ENCODE measurements around the gene WWOX.
"Not testable (repeated sequence)": the region's sequence is repeated elsewhere in the genome, so short reads cannot be mapped to it uniquely, and the experiment has no call there.

Gene WWOX

DNA sequence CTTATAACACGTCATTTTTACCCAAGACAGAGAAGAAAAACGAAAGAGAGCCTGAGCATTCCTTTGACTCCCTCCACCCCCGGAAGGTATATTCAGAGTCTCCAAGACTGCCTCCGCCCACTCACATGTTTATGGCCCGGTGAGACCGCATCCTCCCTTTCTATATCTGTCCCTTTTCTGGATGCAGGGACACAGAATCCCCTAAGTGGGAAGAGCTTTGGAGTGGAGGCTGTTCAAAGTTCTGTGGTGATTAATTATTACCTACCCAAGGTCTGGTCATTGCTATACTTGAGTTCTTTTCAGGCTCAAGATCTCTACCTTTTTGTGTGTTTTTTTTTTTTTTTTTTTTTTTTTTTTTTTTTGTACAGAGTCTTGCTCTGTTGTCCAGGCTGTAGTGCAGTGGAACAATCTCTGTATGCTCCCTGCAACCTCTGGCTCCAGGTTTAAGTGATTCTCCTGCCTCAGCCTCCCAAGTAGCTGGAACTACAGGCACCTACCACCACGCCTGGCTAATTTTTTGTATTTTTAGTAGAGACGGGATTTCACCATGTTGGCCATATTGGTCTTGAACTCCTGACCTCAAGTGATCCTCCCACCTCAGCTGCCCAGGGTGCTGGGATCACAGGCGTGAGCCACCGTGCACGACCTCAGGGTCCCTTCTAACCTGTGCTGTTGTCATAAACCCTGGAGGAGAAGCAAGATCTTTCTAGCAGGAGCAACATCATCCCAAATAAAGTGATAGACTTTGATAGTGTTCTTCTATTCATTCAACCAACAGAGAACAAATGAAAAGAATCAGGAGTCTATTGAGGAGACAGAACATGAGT is 407.1 kb downstream of the WWOX start:
- DNase-seq: no peak

DNA sequence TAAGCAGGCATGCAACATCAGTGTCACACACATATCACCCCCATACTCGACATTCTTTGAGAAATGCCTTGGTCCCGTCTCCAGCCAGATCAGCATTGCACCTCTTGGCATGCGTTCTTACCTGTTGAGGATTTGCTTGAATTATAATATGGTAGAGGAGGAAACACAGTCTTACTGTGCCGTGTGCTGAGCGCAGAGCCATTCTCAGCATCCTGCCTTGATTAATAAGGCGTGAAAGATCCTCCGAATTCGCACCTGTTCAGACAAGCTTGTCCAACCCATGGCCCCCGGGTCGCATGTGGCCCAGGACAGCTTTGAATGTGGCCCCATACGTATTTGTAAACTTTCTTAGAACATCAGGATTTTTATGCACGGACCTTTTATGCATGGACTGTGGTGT is 408.1 kb downstream of the WWOX start:
- no peak for DNase-seq

DNA sequence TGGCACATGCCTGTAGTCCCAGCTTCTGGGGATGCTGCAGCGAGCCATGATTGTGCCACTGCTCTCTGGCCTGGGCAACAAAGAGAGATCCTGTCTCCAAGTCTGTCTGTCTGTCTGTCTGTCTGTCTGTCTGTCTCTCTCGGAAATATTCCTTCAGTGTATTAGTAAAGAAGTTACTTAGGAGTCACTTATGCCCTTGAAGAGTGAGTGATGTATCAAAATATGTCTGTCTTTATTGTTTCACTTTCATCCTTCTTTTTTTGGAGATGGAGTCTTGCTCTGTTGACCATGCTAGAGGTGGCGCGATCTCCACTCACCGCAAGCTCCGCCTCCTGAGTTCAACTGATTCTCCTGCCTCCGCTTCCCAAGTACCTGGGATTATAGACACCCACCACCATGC is 410.5 kb downstream of the WWOX start:
- no peak for DNase-seq

DNA sequence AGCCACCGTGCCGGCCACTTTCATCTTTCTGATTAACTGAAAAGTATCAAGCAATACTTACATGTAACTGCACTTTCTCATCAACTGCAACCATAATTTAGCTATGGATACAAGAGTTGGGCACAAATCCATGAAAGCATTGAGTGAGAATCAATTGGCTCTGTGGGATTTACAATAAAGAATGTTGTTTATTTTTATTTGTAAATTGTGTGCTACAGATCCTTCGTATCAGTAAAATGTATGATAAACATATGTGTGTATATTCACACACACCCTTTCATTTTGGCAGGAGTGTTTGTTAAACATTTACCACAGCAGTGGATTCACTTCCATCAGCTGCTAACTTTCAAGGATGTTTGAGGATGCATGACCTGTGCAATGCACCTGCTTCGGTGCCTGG is 411.0 kb downstream of the WWOX start:
- no peak for DNase-seq

DNA sequence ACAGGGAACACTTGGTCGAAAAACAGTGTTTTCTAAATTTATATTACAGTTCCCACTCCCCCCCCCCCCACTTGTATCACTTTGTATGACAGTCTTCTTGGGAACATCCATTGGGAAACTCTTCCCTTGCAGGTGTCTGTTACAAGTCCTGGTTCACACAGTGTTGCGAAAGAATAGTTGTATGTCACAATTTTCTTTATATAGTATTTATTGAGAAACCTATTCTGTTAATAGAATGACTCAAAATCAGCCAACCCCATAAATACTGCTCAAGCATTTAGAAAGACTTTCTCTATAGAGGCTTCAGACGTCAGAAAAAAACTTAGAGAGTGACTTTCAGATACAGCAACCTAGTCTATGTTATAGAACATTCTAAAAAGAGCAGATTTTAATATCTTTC is 414.4 kb downstream of the WWOX start:
- no peak for DNase-seq

DNA sequence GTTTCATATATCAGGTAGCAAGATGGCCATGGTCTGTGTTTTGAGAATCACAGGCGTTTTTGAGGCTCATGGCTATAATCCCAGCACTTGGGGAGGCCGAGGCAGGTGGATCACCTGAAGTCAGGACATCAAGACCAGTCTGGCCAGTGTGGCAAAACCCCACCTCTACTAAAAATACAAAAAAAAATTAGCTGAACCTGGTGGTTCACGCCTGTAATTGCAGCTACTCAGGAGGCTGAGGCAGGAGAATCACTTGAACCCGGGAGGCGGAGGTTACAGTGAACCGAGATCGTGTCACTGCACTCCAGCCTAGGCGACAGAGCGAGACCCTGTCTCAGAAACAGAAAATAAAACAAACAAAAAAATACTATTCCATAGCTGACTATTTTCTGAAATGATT is 415.4 kb downstream of the WWOX start:
- not testable (repeated sequence) for DNase-seq

DNA sequence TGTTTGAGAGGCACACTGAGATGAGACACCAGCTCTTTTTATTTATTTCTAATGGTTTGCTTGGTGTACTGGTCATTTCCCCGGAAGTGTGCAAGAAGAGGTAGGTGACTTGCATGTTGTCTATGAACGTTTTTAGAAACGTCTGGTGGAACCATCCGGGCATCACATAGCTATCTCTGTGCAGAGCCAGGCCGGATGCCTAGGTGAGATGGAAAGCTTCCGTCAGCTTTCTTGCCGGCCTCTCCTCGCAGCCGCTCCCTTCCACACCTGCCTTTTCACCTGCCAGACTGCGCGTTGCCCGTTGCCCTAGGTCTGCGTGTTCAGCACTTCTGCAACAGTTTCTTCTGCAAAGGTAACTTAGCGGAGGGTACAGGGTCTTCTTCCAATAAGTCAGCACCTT is 416.0 kb downstream of the WWOX start:
- no peak for DNase-seq

DNA sequence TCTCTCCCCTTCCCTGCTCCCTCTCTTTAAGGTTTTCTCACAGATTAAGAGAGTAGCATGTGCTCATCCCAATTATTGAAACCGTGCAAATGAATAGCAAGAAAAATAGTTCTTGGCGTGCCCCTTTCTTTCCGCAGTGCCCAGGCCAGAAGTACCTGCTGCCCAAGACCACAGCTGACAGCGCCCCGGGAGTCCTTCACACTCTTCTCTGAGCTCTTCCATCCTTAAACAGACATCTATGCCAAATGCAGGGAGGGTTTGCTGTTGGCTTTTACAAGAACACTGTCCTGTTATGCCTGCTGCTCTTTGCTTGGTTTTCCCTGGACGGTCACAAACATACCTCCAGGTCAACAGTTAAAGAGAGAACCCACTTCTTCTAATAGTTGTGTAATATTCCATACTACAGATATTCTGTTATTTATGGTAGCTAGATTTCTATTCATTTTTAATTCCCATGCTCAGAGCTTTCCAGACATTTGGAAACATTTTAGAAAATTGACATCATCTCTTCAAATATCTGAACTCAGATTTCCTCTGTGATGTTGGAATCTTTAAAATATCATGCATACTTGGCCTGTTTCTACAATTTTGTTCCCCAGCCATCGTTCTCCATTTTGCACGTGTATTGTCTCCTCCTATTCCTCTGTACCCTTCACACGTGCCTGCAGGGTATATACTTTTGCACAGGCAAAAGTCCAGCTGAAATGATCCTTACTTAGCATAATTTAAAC is 416.7 kb downstream of the WWOX start:
- no peak for DNase-seq

DNA sequence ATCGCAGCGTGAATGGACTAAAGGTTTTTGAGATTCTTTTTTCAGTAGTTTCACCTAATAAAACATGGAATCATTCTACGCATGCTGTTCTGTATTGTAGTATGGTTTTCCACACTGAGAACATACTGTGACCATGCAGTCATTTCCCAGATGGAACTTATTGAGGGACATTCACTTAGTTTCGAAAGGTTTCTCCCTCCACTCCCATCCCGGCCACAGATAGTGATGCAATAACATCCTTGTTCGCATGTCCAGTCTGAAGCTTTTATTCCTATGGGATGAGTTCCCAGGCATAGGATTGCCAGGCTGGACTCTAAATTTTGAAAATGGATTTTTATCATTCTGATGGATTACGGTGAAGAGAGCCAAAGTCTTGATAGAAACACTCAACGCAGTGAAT is 420.4 kb downstream of the WWOX start:
- no peak for DNase-seq

DNA sequence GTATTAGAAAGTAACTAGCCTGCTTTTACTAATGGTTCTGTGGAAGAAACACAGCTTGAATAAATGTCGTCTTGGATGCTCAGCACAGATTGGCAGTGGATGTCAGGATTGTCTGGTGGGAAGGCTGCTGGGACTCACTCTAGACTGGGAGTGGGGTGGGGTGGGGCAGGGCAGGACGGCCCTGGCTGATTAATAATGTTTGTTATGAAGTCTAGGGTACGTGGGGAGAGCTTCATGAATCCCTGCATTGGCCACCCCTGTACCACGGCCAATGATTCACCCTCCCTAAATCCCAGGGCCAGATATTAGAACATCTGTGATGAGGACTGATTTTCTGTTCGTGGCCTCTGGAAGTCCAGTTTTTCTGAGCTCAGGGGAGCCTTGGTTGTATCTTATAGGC is 421.0 kb downstream of the WWOX start:
- DNase-seq: no peak

DNA sequence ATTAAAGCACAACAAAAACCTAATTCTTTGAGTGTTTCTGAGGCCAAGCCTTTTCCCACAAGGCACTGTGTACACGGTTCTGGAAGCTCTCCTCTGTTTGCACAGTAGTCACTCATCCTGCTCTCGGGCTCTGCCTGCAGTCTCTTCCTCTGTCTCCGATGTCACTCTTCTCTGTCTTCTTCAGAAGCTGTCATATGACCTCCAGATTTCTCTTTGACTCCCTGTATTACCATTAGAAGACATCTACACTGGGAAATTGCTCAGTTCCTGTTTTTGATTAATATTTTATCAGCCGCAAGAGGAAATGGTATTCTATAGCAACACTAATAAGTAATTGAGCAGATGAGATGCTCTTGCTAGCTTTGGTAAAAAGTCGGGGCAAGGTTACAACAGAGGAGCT is 422.9 kb downstream of the WWOX start:
- DNase-seq: no peak

DNA sequence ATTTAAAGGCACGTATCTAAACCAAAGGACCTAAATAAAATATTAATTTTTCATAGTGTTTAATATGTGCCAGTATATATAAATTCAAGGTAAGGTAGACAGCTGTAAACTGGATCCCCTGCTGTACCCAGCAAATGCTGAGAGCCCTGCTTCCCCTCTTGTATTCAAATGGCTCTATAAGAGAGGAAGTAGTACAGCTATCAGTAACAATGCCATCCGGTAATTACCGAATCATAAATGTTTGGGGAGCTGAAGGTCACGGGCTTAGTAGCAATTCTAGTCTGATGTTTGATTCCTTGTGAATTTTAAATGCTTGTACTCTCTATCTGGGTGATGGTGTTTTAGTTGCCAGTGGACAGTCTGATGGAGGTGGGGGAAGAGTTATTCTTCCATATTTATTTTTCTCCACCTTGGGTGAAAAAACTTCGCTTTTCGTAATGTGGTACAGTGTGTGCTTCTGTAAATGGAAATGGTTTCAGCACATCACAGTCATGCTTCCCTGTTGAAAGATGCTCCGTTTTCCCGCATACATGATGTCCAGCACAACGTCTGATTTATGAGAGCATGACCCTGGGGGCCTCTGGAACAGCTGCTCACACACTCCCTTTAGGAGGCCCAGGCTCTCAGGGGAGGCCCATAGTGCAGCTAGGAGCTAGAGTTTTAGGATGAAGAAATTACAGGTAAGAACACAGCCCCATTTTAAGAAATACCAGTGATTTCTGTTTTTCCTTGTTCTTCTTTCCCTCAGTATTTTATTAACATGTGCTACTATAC is 423.9 kb downstream of the WWOX start:
- no peak for DNase-seq

DNA sequence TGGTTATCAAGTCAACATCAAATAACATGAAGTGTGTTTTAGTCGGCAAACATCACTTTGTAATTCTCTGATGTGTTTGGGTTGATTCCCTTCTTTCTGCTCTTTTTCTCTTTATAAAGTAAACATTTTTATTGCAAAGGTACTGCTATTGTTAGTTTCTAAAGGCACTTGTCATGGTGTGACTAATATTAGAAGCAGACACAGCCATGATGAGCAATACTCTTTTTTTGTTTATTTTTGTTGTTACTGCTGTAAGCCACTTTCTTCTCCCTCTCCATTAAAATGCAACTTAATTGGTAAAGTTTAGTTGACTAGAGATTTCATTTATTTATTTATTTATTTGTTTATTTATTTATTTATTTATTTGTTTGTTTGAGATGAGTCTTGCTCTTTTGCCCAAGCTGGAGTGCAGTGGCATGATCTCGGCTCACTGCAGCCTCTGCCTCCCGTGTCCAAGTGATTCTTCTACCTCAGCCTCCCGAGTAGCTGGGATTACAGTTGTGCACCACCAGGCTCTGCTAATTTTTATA is 424.7 kb downstream of the WWOX start:
- no peak for DNase-seq

DNA sequence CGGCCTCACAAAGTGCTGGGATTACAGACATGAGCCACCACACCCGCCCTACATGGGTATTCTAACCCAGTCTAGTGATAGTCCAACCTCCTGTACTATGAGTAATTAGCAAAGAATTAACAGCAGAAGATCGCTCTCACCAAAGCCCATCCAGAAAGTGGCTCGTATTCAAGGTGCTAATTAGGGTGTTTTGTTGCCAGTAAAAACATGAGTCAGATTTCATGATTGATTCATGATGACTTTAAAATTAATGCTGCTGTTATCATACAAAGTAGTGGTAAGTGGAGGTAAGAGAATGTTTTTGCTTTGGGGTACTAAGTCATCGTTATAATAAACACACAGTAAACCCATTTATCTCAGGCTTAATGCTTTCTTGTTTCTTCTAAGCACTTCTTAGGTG is 428.8 kb downstream of the WWOX start:
- DNase-seq: no peak

DNA sequence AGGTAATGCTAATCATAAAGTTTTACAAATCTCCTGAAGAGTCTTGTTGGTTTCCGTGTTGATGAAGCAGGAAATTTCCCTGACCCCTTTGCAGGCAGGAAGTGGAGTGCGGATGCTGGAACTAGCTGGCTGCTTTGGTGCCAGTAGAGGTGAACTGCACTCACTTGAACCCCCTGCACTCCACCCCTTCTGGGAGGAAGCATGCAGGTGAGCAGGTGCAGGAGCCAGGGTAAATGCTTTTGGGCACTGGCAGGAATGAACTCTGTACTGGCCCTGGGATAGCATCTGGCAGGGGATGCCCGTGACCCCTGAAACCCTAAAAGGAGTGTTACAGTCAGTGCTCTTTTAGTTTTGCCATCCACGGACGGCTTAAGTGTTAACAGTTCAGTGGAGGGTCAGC is 430.4 kb downstream of the WWOX start:
- no peak for DNase-seq

DNA sequence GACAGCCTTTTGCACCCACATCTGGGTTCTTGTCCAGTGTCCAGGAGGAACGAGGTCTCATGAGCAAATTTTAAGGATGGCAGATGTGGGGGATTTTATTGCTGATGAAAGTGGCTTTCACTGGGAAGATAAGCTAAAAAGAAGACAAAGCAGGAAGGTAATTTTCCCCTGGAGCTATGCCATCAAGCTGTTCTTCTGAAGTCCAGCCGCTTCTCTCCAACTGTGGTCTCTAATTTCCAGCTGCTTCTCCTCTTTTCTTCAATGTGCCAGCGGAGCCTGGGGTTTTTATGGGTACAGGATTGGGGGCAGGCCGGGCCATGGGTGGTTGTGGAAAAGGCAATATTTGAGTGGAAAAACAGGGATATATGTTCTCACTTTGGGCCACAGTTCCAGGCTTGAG is 430.8 kb downstream of the WWOX start:
- no peak for DNase-seq

DNA sequence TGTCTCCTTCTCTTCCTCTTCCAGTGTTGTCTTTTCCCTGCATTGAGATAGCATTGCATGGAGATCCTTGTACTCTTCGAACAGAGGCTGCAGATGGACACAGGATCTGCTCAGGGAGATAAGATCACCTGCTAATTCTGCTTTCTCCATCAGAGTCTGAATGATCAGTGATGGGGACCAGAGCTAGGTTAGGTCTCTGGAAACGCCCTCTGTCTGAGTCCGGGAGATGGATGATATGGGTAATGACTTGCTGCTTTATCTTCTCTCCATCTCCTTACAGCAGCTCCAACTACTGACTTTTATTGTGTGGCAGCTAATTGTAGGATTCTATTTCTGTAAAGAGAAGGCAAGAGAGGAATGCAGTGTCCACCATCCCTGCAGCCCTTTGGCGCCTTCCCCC is 435.6 kb downstream of the WWOX start:
- no peak for DNase-seq

DNA sequence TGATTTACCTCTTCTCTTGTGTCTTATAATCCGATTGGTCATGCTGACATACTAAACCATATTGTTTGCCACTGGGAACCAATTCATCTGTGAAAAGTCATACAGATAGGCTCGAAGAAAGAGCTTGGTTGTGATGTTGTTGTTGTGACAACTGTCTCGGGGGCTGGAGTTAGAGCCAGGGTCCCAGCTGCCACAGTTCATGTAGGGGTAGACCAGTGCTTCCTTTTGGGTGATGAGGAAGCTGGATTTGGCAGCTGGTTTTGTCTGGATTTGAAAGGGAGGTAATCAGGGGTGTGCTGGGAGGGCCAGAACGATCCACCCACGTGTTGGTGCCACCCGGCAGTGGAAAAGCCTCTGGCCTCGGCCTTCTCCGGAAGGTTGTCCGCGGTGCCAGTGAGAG is 438.1 kb downstream of the WWOX start:
- DNase-seq: no peak

DNA sequence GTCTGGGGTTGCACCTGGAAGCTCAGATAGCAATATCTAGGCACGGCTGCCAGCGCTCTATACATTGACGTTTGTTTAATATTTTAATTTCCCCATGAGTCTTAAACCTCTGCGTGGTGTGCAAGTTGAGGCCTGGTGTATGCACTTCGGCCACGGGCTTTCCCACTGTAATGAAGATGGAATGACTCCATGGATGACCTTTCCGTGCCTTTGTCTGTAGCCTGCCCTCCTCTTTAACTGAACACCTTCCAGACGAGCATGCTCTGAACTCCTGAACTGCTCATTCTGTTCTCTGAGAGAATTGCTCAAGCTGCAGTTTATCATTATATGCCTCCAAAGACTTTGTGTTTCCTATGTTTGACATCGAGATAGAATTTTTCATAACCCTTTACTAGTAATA is 438.8 kb downstream of the WWOX start:
- DNase-seq: no peak

DNA sequence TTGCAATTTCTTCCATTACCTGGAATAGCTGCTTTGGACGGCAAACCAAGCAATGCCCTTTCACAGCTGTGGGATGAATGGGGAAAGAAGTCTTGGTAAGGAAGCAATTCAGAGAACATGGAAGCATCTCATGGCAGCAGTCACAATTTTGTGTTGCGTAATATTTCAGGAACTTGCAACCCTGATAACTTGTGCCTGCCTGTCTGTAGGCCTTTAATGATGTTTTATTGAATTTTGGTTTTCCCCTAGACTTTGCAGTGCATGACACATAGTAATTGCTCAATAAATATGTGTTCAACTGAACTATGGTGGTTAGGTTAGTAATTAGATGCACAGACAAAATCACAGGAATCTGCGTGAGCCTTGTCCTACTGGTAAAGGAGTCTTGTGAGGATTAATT is 439.5 kb downstream of the WWOX start:
- no peak for DNase-seq

DNA sequence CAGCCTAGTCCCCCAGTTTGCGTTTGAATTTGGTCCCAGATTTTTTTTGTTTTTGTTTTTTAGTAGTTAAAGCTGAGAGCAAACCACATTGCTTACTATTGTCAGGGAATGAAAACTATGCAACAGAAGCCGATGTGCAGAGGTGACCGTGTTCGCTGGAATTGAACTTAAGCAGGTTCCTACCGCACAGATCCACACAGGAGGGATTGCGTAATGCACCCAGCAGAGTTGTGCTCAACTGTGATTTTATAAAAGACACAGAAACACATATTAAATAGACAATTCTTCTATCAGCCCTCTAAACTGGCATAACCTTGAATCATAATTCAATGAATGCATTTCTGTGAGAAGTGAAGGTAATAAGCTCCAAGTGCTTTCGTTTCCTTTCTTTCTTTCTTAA is 443.0 kb downstream of the WWOX start:
- no peak for DNase-seq

DNA sequence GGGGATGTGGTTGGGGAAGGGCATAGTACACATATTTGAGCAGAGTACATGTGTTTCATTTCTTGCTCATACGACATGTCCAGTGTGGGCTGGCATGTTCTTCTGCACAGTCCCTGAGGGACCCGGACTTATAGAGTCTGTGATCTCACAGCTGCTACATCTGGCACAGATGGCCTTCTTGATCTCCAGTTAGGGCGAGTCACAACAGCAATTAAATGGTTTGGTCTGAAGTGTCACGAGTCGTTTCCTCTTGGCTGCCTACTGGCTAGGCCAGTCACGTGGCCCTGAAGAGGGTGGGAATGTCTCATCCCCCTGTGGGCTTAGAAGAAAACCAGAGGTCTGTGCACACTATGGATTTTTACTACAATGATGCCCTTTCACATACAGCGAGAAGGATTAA is 443.6 kb downstream of the WWOX start:
- no peak for DNase-seq

DNA sequence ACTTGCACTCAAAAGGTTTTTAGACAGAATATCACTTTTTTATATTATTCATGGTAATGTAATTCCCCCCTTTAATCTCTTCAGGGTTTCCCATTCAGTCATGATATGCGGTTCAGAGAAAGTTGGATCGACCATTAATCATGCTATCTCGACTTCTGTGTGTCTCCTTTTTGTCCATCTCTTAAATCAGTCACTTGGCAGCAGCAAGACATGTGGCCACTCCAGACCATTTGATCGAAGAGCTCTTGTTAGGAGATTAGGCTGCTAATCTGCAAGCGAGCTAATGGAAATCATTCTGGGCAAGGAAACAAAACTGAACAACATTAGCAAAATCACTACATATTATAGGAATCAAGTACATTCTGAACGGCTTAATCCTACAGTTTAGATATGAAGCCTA is 449.9 kb downstream of the WWOX start:
- DNase-seq: no peak

All from bone marrow (tissue), 2 donors.